ENCODE results near the gene MRPS6. TPM values are rescaled to one million over a fixed set of nuclear protein-coding genes. Genes with fewer than 3 reads are reported as not detected.

The MRPS6 gene
- total and polyA plus RNA-seq, 7 donors = 41.0 to 118 (median 78.8) TPM

DNA sequence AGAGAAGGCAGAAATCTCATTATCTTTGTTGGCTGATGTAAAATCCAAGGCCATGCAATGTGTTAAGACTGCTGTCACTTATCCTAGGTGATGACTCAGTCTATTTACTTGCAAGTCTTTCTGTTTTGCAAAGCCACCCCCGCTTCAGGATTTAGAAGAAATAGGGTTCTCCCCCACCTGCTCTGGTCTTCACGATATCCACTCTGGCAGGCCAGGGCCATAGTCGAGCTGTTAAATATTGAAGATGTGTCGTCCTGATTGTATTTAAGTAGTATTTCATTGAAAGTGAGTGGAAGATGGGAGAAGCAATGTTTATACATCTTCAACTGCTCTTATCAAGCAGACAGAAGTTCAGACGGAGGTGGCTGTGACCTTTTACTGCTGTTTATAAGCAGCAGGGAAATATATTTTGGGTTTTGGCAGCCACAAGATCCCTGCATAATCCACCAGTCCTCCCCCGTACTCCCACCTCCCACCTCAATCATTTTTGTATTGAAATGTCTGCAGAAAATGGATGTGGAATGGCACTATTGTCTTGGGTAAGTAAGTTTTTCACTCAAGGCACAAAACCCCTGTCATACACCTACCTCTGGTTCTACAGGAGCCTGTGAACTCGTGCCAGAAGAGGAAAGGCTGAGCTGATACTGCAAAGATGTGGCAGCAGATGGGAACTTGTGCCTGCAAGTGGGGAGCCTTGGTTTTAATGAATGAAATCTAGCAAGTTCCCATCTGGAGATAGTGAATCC lies 117.4 kb downstream of the MRPS6 start:
- no peak for TF ChIP-seq POLR2A (IDR thresholded peaks at IDR 0.05)
- TF ChIP-seq, protein P1, sequence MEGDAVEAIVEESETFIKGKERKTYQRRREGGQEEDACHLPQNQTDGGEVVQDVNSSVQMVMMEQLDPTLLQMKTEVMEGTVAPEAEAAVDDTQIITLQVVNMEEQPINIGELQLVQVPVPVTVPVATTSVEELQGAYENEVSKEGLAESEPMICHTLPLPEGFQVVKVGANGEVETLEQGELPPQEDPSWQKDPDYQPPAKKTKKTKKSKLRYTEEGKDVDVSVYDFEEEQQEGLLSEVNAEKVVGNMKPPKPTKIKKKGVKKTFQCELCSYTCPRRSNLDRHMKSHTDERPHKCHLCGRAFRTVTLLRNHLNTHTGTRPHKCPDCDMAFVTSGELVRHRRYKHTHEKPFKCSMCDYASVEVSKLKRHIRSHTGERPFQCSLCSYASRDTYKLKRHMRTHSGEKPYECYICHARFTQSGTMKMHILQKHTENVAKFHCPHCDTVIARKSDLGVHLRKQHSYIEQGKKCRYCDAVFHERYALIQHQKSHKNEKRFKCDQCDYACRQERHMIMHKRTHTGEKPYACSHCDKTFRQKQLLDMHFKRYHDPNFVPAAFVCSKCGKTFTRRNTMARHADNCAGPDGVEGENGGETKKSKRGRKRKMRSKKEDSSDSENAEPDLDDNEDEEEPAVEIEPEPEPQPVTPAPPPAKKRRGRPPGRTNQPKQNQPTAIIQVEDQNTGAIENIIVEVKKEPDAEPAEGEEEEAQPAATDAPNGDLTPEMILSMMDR (IDR thresholded peaks at IDR 0.05) = no peak
- no peak for TF ChIP-seq POLR2AphosphoS5 (IDR thresholded peaks at IDR 0.05)
- TF ChIP-seq EP300 (IDR thresholded peaks at IDR 0.05) = no peak
- no peaks in the 10 kb centered on the region for H3K4me1 ChIP-seq
- H3K9me3 ChIP-seq = no peaks in the 10 kb centered on the region
- no peaks in the 10 kb centered on the region for H3K27me3 ChIP-seq
- no peak for DNase-seq
- H3K4me3 ChIP-seq = no peak overlapping the region
- WGBS, 2 donors = 75 to 78% methylated on average over 7 of the region's 7 CpGs
- no peak overlapping the region for H3K27ac ChIP-seq
- intact Hi-C loops (cut with DNase I) = loop anchor here (5.0 kb wide), 1 partner anchor 48 kb away; no protein-coding TSS in a partner anchor
- H3K36me3 ChIP-seq = no peaks in the 10 kb centered on the region

DNA sequence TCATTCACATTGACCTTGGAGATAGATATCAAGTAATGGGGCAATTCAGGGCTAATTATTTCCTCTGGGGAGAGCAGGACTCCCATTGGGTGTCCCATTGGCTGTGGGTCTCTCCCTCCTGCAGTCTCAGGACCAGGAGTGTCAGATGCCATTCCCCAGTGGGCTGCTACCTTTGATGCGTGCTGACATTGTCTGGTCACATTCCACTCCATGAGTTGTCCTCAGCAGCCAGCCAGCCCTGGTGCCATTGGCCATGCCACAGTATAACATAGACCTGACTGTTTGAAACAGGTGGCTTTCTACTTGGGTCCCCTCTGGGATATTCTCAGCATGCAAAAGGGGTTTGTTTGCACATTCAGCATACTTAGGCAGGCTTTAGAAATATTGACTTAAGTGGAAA lies 118.5 kb downstream of the MRPS6 start:
- no peaks in the 10 kb centered on the region for H3K9me3 ChIP-seq
- intact Hi-C loops (cut with DNase I) = loop anchor here (5.0 kb wide), 1 partner anchor 50 kb away; no protein-coding TSS in a partner anchor
- no peaks in the 10 kb centered on the region for H3K36me3 ChIP-seq
- TF ChIP-seq, protein P1 (IDR thresholded peaks at IDR 0.05) = no peak
- TF ChIP-seq POLR2AphosphoS5 (IDR thresholded peaks at IDR 0.05) (no peak), EP300 (IDR thresholded peaks at IDR 0.05) (no peak), POLR2A (IDR thresholded peaks at IDR 0.05) (no peak)
- no peak overlapping the region for H3K27ac ChIP-seq
- H3K4me3 ChIP-seq = no peak overlapping the region
- no peaks in the 10 kb centered on the region for H3K27me3 ChIP-seq
- no peak for DNase-seq
- H3K4me1 ChIP-seq = no peaks in the 10 kb centered on the region
- 80 to 96% methylated on average over 1 of the region's 1 CpG for WGBS, 2 donors

Other genes with a start within 250 kb of the MRPS6 start
- gene ATP5PO, start 157.8 kb upstream of the MRPS6 start, total RNA-seq = 100 to 1,000 TPM; 277 to 468 (median 356) TPM
- 100 to 1,000 TPM; 378 to 742 (median 633) TPM for gene ATP5PO, start 157.8 kb upstream of the MRPS6 start, polyA plus RNA-seq
- 10 to 100 TPM; 20.6 to 41.8 (median 22.7) TPM for gene SLC5A3, start within 50 bp of the MRPS6 start, total RNA-seq
- 1 to 10 TPM in 2 of 3 donors, under 1 TPM in 1; 0.60 to 3.6 (median 1.2) TPM for gene SLC5A3, start within 50 bp of the MRPS6 start, polyA plus RNA-seq